Skeletal muscle cell (primary cell): ENCODE measurements around the gene UBR3.

Experiments
- DNase-seq: peaks from one replicate; pipeline ENCODE4 v3.0.0-alpha.2; 2010; ENCODE audit warnings: low read depth
- H3K4me3 ChIP-seq: 2 replicates; pipeline ENCODE4 v1.5.1; 2011; ENCODE audit warnings: low read depth, mild to moderate bottlenecking, control low read depth, low read length, moderate library complexity

UBR3 gene

DNA sequence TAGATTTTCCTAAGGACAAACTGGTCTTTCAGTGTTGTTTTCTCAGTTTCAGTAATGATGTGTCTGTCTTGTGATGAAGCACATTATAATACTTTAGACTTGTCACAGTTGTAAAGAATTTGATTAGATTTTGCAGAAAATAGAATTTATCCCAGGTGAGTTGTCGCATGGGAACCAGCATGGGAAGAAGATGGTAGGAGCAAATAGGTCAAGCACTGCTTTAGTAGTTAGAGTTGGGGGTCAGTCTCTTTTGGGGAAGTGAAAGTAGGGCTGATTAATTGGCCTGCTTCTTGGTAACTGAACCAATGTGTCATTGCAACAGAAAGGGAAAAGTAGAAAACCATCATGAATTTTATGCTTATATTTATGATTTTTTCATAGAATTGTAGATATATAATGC lies 197.5 kb downstream of the UBR3 start:
- no peak for DNase-seq
- H3K4me3 ChIP-seq: no peak overlapping the region

DNA sequence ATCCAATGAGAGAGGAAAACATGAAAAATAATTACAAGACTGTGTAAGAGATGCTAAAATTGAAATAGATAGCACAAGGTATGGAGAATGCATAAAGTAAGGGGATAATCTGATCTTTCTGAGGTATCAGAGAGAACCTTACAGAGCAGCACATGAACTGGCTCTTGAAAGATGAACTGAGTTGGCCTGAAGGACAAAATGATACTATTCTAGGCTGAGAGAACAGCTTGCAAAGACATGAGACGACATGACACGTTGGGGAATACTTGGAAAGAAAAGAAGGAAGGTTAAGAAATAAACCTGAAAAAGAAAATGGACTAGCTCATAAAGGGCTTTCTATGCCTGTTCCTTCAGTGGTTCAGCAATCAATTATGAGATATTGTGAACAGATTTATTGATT lies 198.0 kb downstream of the UBR3 start:
- DNase-seq: no peak
- H3K4me3 ChIP-seq: no peak overlapping the region

- DNase-seq: no peak
- no peak overlapping the region for H3K4me3 ChIP-seq
These were observed 199.1 kb downstream of the UBR3 start for GRCh38 chr2:170026361-170026760.

GRCh38 chr2:170029551-170029950 lies 202.3 kb downstream of the UBR3 start:
- no peak overlapping the region for H3K4me3 ChIP-seq
- DNase-seq: no peak

- no peak overlapping the region for H3K4me3 ChIP-seq
- no peak for DNase-seq
These were observed 202.8 kb downstream of the UBR3 start for GRCh38 chr2:170030040-170030439.

- H3K4me3 ChIP-seq: no peak overlapping the region
- DNase-seq: no peak
These were observed 204.0 kb downstream of the UBR3 start for GRCh38 chr2:170031288-170031687.

GRCh38 chr2:170034596-170034995 lies 207.3 kb downstream of the UBR3 start:
- H3K4me3 ChIP-seq: no peak overlapping the region
- no peak for DNase-seq

DNA sequence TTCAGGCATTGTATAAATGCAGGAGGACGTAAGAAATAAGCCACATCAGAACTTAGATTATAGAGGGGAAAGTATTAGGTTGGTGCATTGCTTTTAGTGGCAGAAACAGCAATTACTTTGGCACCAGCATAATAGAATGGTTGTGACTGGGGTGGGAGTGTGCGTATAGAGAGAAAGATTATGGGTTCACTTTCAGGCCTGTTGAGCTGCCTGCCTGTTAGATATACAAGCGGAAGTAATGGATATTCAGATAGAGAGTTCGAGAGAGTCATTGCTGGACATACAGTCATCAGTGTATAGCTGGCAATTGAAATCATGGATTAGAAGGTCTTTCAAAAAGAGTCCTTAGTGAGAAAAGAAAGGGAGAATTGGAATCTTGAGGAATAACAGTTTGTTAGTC lies 211.5 kb downstream of the UBR3 start:
- no peak overlapping the region for H3K4me3 ChIP-seq
- DNase-seq: no peak

GRCh38 chr2:170039401-170040172 lies 212.3 kb downstream of the UBR3 start:
- DNase-seq: no peak
- H3K4me3 ChIP-seq: no peak overlapping the region

DNA sequence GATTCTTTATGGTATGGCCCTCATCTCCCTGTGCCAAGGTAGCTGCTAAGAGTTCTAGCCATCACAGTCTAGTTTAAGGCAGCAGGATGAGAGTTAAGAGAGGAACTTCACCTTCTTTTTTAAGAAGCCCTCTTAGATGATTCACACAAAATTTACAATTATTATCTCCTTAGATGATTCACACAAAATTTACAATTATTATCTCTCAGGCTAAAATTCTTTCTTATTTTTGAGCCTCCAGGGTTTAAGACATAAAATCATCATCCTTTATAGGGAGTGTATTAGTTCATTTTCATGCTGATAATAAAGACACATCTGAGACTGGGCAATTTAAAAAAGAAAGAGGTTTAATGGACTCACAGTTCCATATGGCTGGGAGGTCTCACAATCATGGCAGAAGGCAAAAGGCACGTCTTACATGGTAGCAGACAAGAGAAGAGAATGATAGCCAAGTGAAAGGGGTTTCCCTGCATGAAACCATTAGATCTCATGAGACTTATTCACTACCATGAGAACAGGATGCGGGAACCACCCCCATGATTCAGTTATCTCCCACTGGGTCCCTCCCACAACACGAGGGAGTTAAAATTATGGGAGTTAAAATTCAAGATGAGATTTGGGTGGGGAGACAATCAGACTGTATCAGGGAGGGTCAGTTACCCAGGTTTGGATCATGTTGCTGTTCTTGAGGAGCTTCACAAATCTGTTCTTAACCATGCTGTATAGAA lies 217.7 kb downstream of the UBR3 start:
- DNase-seq: no peak
- no peak overlapping the region for H3K4me3 ChIP-seq

DNA sequence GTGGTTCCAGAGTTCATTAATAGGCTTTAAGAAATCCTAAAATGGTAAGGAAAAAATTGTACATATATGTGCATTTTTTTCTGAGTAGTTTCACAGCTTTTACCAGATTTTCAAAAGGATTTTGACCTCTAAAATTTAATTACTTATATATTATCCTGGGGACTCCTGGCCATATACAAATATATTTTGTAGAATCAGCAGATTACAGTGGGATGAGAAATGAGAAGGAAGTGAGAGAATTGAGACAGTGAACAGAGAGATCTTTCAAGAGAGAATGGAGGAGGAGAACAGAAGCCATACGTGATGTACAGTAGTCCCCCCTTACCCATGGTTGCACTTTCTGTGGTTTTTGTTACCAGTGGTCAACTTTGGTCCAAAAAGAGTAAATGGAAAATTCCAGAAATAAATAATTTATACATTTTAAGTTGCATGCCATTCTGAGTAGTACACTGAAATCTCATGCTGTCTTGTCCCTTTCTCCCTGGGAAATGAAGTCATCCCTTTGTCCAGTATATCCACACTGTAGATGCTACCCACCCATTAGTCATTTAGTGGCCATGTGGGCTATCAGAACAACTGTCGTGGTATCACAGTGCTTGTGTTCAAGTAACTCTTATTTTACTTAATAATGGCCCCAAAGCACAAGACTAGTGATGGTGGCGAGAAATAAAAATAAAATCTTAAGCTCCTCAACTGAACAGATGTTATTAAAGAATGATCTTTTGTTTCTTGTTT lies 220.2 kb downstream of the UBR3 start:
- DNase-seq: no peak
- H3K4me3 ChIP-seq: no peak overlapping the region

DNA sequence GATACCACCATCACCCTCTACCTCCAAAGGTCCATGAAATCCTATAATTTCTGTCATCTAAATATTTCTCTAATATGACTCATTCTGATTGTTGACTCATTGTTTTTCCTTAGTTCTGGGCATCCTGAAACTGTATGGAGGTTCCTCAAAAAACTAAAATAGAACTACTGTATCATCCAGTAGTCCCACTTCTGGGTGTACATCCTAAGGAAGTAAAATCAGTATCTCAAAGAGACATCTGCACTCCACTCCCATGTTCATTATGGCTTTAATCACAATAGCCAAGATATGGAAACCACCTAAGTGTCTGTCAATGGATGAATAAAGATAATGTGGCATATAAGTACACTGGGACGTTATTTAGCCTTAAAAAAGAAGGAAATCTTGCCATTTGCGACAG lies 224.9 kb downstream of the UBR3 start:
- H3K4me3 ChIP-seq: no peak overlapping the region
- DNase-seq: no peak

DNA sequence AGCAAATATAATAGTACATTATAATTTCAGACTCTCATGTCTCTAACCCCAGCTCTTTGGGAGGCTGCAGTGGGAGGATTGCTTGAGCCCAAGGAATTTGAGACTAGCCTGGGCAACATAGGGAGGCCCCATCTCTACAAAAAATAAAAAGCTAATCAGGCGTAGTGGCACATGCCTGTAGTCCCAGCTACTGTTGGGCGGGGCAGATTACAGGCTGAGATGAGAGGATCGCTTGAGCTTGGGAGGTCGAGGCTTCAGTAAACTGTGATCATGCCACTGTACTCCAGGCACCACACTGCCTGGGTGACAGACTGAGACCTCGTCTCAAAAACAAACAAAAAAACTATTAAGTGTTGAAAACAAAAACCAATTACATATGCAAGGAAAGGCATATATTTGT lies 227.7 kb downstream of the UBR3 start:
- DNase-seq: no peak
- no peak overlapping the region for H3K4me3 ChIP-seq

GRCh38 chr2:170056900-170057299 lies 229.6 kb downstream of the UBR3 start:
- no peak overlapping the region for H3K4me3 ChIP-seq
- no peak for DNase-seq

DNA sequence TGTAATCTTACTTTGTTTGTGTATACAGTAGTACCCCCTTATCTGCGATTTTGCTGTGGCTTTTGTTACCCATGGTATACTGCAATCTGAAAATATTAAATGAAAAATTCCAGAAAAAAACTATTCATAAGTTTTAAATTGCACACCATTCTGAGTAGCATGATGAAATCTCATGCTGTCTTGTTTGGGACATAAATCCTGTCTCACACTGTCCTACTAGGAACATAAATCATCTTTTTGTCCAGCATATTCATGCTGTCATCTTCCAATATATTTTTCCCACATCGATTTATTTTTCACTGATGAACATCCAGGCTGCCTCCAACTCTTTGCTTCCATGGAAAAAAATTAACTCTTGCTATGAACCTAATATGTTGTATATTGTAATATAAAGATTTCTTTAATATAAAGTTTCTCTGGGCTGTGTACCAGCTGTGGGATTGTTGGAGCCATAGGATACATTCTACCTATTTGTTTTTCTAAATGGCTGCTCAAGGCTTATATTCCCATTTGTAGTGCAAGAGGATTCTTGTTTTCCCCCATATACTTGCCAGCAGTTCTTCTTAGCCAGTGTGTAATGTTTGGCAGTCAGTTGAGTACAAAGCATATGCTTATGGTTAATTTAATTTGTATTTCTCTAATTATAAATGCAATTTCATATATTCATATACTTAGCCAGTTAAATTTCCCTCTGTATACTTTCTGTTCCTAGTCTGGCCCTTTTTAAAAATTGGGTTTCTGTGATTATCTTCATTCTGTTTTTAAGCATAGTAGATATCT lies 236.4 kb downstream of the UBR3 start:
- no peak overlapping the region for H3K4me3 ChIP-seq
- DNase-seq: no peak

DNA sequence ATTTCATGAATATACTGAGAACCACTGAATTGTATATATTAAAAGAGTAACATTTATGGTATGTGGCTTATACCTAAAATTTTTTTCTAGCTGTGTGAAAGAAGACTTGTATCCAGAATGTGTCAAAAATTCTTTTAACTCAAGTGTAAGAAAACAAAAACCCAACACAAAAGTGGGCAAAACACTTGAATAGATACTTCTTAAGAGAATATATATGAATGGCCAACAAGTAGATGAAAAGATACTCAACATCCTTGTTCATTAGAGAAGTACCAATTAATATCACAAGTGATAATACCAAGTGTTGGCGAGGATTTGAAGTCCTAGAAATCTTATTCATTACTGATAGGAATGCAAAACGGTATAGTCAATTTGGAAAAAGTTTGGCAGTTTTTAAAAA lies 243.5 kb downstream of the UBR3 start:
- no peak for DNase-seq

DNA sequence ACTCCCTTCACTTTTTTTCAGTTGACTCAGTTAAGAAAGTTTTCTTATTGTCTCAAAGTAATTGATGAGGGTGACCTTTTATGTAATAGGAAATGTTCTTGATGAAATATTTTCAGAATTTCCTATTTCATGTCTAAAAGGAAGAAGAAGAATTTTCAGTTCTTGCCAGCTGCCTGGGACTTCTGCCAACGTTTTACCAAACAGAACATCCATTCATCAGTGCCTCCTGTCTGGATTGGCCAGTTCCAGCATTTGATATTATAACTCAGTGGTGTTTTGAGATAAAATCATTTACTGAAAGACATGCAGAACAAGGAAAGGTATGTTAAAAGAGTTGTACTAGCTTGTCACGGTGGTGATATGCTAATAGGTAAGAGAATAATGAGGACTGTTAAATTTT lies 246.0 kb downstream of the UBR3 start:
- peak; percentile 56 for DNase-seq
- H3K4me3 ChIP-seq: no peak overlapping the region

More for the DNA sequence above, 243.5 kb downstream of the UBR3 start:
- H3K4me3 ChIP-seq: no peak overlapping the region

DNA sequence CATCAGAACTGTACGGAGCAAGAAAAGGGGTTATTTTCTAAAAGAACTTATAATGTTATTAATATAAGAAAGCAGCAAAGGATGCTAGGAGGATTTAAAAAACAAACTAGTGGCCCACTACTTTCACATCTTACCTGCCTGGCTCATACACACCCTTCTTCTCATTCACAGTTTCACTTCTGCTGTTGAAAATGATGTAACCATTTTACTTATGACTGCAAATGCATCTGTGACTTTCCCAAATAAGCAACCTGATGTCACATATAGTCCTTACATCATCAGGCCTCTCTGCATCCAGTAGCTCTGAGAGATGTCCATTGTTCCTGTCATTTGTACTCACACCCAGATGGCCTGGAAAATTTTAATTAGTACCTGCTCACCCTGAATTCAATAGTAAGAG lies 248.9 kb downstream of the UBR3 start:
- no peak overlapping the region for H3K4me3 ChIP-seq
- no peak for DNase-seq

DNA sequence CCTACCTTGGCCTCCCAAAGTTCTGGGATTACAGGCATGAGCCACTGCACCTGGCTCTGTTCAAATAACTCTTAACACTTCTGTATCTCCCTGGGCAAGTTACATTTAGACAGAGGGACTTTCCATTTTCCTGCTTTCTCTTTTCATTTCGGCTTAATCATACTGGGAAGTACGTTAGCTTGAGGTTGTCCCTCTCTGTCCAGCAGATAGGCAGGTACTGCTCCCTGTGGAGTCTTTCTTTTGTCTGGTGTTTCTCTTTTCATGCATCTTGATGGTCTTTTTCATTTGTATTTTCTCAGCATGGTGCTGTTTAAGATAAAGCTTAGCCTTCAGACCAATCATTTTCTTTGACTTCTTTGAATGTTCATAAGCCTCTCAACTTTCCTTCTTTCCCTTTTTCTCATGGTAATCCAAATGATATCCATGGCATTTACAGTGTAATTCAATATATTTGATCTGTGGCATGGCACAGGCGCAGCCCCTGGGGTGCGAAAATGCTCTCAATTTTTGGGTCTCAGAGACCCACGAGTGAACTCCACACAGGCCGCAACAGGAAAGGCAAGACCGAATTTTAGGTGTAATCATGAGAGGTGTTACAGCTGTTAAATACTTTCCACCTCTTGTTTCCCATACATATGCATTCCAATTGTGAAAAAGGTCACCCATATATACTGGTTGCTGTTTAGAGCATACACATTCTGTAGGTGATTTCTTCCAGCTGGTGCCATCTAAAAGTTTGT lies 250.7 kb downstream of the UBR3 start:
- H3K4me3 ChIP-seq: no peak overlapping the region
- DNase-seq: no peak
